Keratinocyte (primary cell): ENCODE measurements around the gene RAB11FIP4. TPM values are rescaled to one million over a fixed set of nuclear protein-coding genes. Genes with fewer than 3 reads are reported as not detected.

Source experiments
- DNase-seq: peaks from one replicate; pipeline ENCODE4 v3.0.0-alpha.2; 2011; ENCODE audit warnings: low read depth, missing footprints, low spot score
- FAIRE-seq: peaks from 2 replicates; lab custom pipeline; 2011; peaks lifted over from hg19 to GRCh38; lab: Jason Lieb, UNC
- H2AFZ ChIP-seq: 2 replicates; pipeline ENCODE4 v1.6.0; 2012; ENCODE audit warnings: low read length, control low read depth, inconsistent platforms; ENCODE audit not compliant: control insufficient read depth
- H3K27ac ChIP-seq: 2 replicates; pipeline ENCODE4 v1.5.1; 2011; ENCODE audit warnings: low read length; ENCODE audit not compliant: control insufficient read depth, insufficient read depth
- H3K27me3 ChIP-seq: 3 replicates; pipeline ENCODE4 v1.6.0; 2011; ENCODE audit warnings: low read length; ENCODE audit not compliant: control insufficient read depth, insufficient read depth; ENCODE audit errors: extremely low read depth
- H3K36me3 ChIP-seq, 2 experiments: 2 replicates in 1 of 2; 3 replicates in 1 of 2; pipeline ENCODE4 v1.5.1; 2011; ENCODE audit warnings: low read length in 2 of 2, mild to moderate bottlenecking in 1 of 2; ENCODE audit not compliant: control insufficient read depth in 2 of 2, insufficient read depth in 2 of 2; ENCODE audit errors: extremely low read depth in 1 of 2
- H3K4me1 ChIP-seq: 3 replicates; pipeline ENCODE4 v1.5.1; 2011; ENCODE audit warnings: low read length; ENCODE audit not compliant: control insufficient read depth, insufficient read depth; ENCODE audit errors: extremely low read depth
- H3K4me2 ChIP-seq: 3 replicates; pipeline ENCODE4 v1.6.0; 2011; ENCODE audit warnings: low read depth, low read length; ENCODE audit not compliant: control insufficient read depth, insufficient read depth; ENCODE audit errors: extremely low read depth
- H3K4me3 ChIP-seq, 3 experiments: fragments of 200-600 bp in 1 of 3; sonication (generic) in 1 of 3; 2 replicates in 2 of 3; 3 replicates in 1 of 3; pipeline ENCODE4 v1.5.1; 2011 to 2016; ENCODE audit warnings: low read length in 3 of 3, mild to moderate bottlenecking in 3 of 3, control low read depth in 2 of 3, inconsistent platforms in 1 of 3, low read depth in 1 of 3, mixed read lengths in 1 of 3, mixed run types in 1 of 3, moderate library complexity in 1 of 3; ENCODE audit not compliant: control insufficient read depth in 2 of 3, insufficient read depth in 2 of 3; ENCODE audit errors: extremely low read depth in 1 of 3
- H3K79me2 ChIP-seq: 2 replicates; pipeline ENCODE4 v1.6.0; 2012; ENCODE audit warnings: low read length; ENCODE audit not compliant: control insufficient read depth, insufficient read depth
- H3K9ac ChIP-seq: 3 replicates; pipeline ENCODE4 v1.6.0; 2011; ENCODE audit warnings: low read length; ENCODE audit not compliant: control insufficient read depth, insufficient read depth; ENCODE audit errors: extremely low read depth
- H3K9me1 ChIP-seq: 3 replicates; pipeline ENCODE4 v1.6.0; 2011; ENCODE audit warnings: low read length; ENCODE audit not compliant: control insufficient read depth, insufficient read depth; ENCODE audit errors: extremely low read depth
- H3K9me3 ChIP-seq: 2 replicates; pipeline ENCODE4 v1.5.1; 2012; ENCODE audit warnings: low read depth, low read length; ENCODE audit not compliant: control insufficient read depth
- H4K20me1 ChIP-seq: 3 replicates; pipeline ENCODE4 v1.6.0; 2011; ENCODE audit warnings: low read length; ENCODE audit not compliant: control insufficient read depth, insufficient read depth; ENCODE audit errors: extremely low read depth
- CTCF ChIP-seq, 3 experiments: IDR thresholded peaks in 1 of 3; conservative IDR thresholded peaks in 1 of 3; optimal IDR thresholded peaks in 1 of 3; 2 replicates in 2 of 3; 3 replicates in 1 of 3; pipeline versions ENCODE3 to v1.5.1; 2011; ENCODE audit warnings: low read length in 3 of 3, mild to moderate bottlenecking in 3 of 3, moderate library complexity in 2 of 3, control low read depth in 1 of 3, inconsistent platforms in 1 of 3; ENCODE audit not compliant: insufficient read depth in 2 of 3; ENCODE audit errors: extremely low read depth in 1 of 3
- EZH2 ChIP-seq: IDR thresholded peaks from one replicate; pipeline ENCODE4 v1.6.1; 2012; ENCODE audit warnings: inconsistent platforms, mild to moderate bottlenecking, low read length, moderate library complexity
- dilution Hi-C: fragments of 300-500 bp; cut with MboI; formaldehyde crosslinking; loops from one replicate; pipeline ENCODE4 v1.7.0; 2020; ENCODE audit warnings: low sequenced_read_pairs; ENCODE audit not compliant: extremely low pct_ligation_motif_present
- polyA plus RNA-seq, 5 experiments: library from polyadenylated mRNA; depleted of rRNA in 3 of 5; stranded (reverse) in 3 of 5; stranded (forward) in 1 of 5; unstranded in 1 of 5; fragments of >200 nt; gene quantifications; 1 replicate in 1 of 5; 2 replicates in 3 of 5; 3 replicates in 1 of 5; pipeline versions ENCODE4 v1.2.1 to v1.2.3, GENCODE V29; 2011 to 2012; ENCODE audit warnings: missing spikeins in 2 of 5, low read depth in 1 of 5, low replicate concordance in 1 of 5

Gene RAB11FIP4
- polyA plus RNA-seq, 1 donor (not counting 4 experiments of a cell fraction or from before 2014, with no cell fraction given), result 9.1 TPM

GRCh38 chr17:31579265-31579664 lies 187.8 kb downstream of the RAB11FIP4 start:
- dilution Hi-C loops, result loop anchor here (25.0 kb wide), 1 partner anchor 108 kb away; no protein-coding TSS in a partner anchor
- H3K4me1 ChIP-seq, result peaks cover 27% of the 10 kb centered on the region
- no peak for FAIRE-seq
- H3K36me3 ChIP-seq, result peaks cover 5 to 7% of the 10 kb centered on the region in 2 experiments
- DNase-seq, result no peak
- H3K4me2 ChIP-seq, result no peak overlapping the region
- H3K27me3 ChIP-seq, result no peaks in the 10 kb centered on the region
- H3K9me3 ChIP-seq, result no peaks in the 10 kb centered on the region
- TF ChIP-seq EZH2, result no peak
- TF ChIP-seq CTCF (optimal IDR thresholded peaks at IDR 0.05 in 1 of 3, IDR thresholded peaks at IDR 0.05 in 1 of 3, conservative IDR thresholded peaks at IDR 0.05 in 1 of 3; ENCODE audit: extremely low read depth in 1 of 3, insufficient read depth in 2 of 3, low read length in 3 of 3), result no peak
- no peaks in the 10 kb centered on the region for H3K79me2 ChIP-seq
- H2AFZ ChIP-seq, result no peak overlapping the region
- H3K9ac ChIP-seq, result no peak overlapping the region
- H3K4me3 ChIP-seq, result no peak overlapping the region
- H4K20me1 ChIP-seq, result no peaks in the 10 kb centered on the region
- no peaks in the 10 kb centered on the region for H3K9me1 ChIP-seq
- no peak overlapping the region for H3K27ac ChIP-seq

DNA sequence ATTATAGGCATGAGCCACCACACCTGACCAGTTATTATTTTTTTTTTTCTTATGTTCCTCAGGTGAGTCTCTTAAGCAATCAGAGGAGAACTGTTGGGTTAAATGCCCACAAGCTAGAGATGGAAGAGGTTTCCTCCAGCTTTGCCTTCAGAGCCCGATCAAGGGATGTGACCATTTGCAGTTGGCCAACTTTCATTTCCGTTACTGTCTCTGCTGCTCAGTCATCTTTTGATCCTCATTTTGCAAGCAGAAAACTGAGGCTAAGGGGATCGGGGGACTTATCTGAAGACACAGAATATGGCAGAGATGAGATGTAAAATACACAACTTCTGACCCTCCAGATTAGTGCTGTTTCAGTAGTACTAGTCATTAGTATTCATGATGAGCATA lies 188.8 kb downstream of the RAB11FIP4 start:
- H3K27me3 ChIP-seq, result no peaks in the 10 kb centered on the region
- peak overlapping the region; percentile 14 for H3K4me2 ChIP-seq
- no peak overlapping the region for H3K27ac ChIP-seq
- H3K4me3 ChIP-seq, result no peak overlapping the region
- no peak overlapping the region for H3K9ac ChIP-seq
- dilution Hi-C loops, result loop anchor here (25.0 kb wide), 1 partner anchor 107 kb away; no protein-coding TSS in a partner anchor
- DNase-seq (no peak), FAIRE-seq (no peak)
- no peak overlapping the region for H2AFZ ChIP-seq
- H4K20me1 ChIP-seq, result no peaks in the 10 kb centered on the region
- H3K36me3 ChIP-seq, result peaks cover 5 to 12% of the 10 kb centered on the region in 2 experiments
- peaks cover 27% of the 10 kb centered on the region for H3K4me1 ChIP-seq
- no peaks in the 10 kb centered on the region for H3K79me2 ChIP-seq
- TF ChIP-seq CTCF (optimal IDR thresholded peaks at IDR 0.05 in 1 of 3, IDR thresholded peaks at IDR 0.05 in 1 of 3, conservative IDR thresholded peaks at IDR 0.05 in 1 of 3; ENCODE audit: extremely low read depth in 1 of 3, insufficient read depth in 2 of 3, low read length in 3 of 3), result no peak
- no peak for TF ChIP-seq EZH2
- H3K9me1 ChIP-seq, result no peaks in the 10 kb centered on the region
- H3K9me3 ChIP-seq, result no peaks in the 10 kb centered on the region
